WTC11 (cell line): ENCODE measurements around the gene KAT2B. TPM values are rescaled to one million over a fixed set of nuclear protein-coding genes. Genes with fewer than 3 reads are reported as not detected.

Source experiments
- ATAC-seq: fragments of 200-7000 bp; cut with Tn5 transposase; 2 replicates; pipeline ENCODE4 v1.10.0; 2021; ENCODE audit warnings: mild to moderate bottlenecking, moderate library complexity
- CTCF ChIA-PET: fragments of 300-600 bp; sonication (Branson Sonifier 250); formaldehyde crosslinking; loops from one replicate; lab custom pipeline; 2021; ENCODE audit warnings: antibody characterized with exemption; lab: Charles Lee
- POLR2A ChIA-PET: fragments of 350-600 bp; sonication (Branson Sonifier 250); formaldehyde crosslinking; loops from one replicate; lab custom pipeline; 2021; ENCODE audit warnings: antibody characterized with exemption; lab: Charles Lee
- DNase-seq: peaks from one replicate; pipeline ENCODE4 v3.0.0; 2021; ENCODE audit warnings: low spot score
- H3K27ac Mint-ChIP-seq: 2 replicates; pipeline ENCODE4 v1.8.0; 2021; ENCODE audit warnings: mixed read lengths
- H3K27me3 Mint-ChIP-seq: 2 replicates; pipeline ENCODE4 v1.8.0; 2021; ENCODE audit warnings: low read depth, mild to moderate bottlenecking, moderate library complexity, mixed read lengths
- H3K36me3 Mint-ChIP-seq: 2 replicates; pipeline ENCODE4 v1.8.0; 2021; ENCODE audit warnings: mixed read lengths
- H3K4me1 Mint-ChIP-seq: 2 replicates; pipeline ENCODE4 v1.8.0; 2022; ENCODE audit warnings: mixed read lengths
- H3K4me3 Mint-ChIP-seq: 2 replicates; pipeline ENCODE4 v1.8.0; 2021; ENCODE audit warnings: mild to moderate bottlenecking, moderate library complexity, mixed read lengths
- H3K9me3 Mint-ChIP-seq: 2 replicates; pipeline ENCODE4 v1.8.0; 2021; ENCODE audit warnings: mixed read lengths
- ATF1 ChIP-seq: sonication (generic); formaldehyde crosslinking; IDR thresholded peaks from 2 replicates; pipeline ENCODE4 v1.8.1; 2023; ENCODE audit warnings: mild to moderate bottlenecking, moderate library complexity, missing genetic modification reagents
- E2F4 ChIP-seq: sonication (generic); formaldehyde crosslinking; IDR thresholded peaks from 2 replicates; pipeline ENCODE4 v1.8.1; 2022; ENCODE audit warnings: low read depth, mild to moderate bottlenecking, moderate library complexity, missing genetic modification reagents, borderline replicate concordance
- FOXP1 ChIP-seq: sonication (generic); formaldehyde crosslinking; IDR thresholded peaks from 2 replicates; pipeline ENCODE4 v1.8.0; 2022; ENCODE audit warnings: missing genetic modification reagents, mild to moderate bottlenecking, moderate library complexity, borderline replicate concordance
- FOXP4 ChIP-seq: sonication (generic); formaldehyde crosslinking; IDR thresholded peaks from 2 replicates; pipeline ENCODE4 v1.8.0; 2022; ENCODE audit warnings: mild to moderate bottlenecking, missing genetic modification reagents
- GRHL2 ChIP-seq: fragments of 250-450 bp; sonication (Bioruptor Pico); IDR thresholded peaks from 2 replicates; pipeline ENCODE4 v1.8.0; 2022; ENCODE audit warnings: mild to moderate bottlenecking, moderate library complexity; ENCODE audit not compliant: insufficient replicate concordance, severe bottlenecking
- IRF2 ChIP-seq: sonication (generic); formaldehyde crosslinking; IDR thresholded peaks from 2 replicates; pipeline ENCODE4 v1.8.0; 2022; ENCODE audit warnings: low read depth, missing genetic modification reagents, borderline replicate concordance
- TEAD4 ChIP-seq: sonication (generic); formaldehyde crosslinking; IDR thresholded peaks from 2 replicates; pipeline ENCODE4 v1.8.0; 2022; ENCODE audit warnings: mild to moderate bottlenecking, missing genetic modification reagents
- USF2 ChIP-seq: sonication (generic); formaldehyde crosslinking; IDR thresholded peaks from 2 replicates; pipeline ENCODE4 v1.8.1; 2023; ENCODE audit warnings: mild to moderate bottlenecking, missing genetic modification reagents, moderate library complexity
- ZBTB21 ChIP-seq: sonication (generic); formaldehyde crosslinking; IDR thresholded peaks from 2 replicates; pipeline ENCODE4 v1.8.1; 2023; ENCODE audit warnings: mild to moderate bottlenecking, missing genetic modification reagents, borderline replicate concordance
- ZMAT4 ChIP-seq: fragments of 250-450 bp; sonication (Bioruptor Pico); IDR thresholded peaks from 2 replicates; pipeline ENCODE4 v1.9.0; 2021; ENCODE audit warnings: mild to moderate bottlenecking
- ZNF232 ChIP-seq: sonication (generic); formaldehyde crosslinking; IDR thresholded peaks from 2 replicates; pipeline ENCODE4 v1.8.0; 2022; ENCODE audit warnings: mild to moderate bottlenecking, missing genetic modification reagents
- ZNF423 ChIP-seq: fragments of 250-450 bp; sonication (Bioruptor Pico); IDR thresholded peaks from 2 replicates; pipeline ENCODE4 v2.1.2; 2022; ENCODE audit warnings: mild to moderate bottlenecking, moderate library complexity
- ZSCAN18 ChIP-seq: fragments of 250-450 bp; sonication (Bioruptor Pico); IDR thresholded peaks from 2 replicates; pipeline ENCODE4 v2.1.2; 2022; ENCODE audit warnings: mild to moderate bottlenecking, moderate library complexity
- total RNA-seq: library from RNA; stranded (reverse); gene quantifications from 3 replicates; pipeline ENCODE4 v1.2.3, GENCODE V29; 2021
- TF ChIP-seq, protein P1 (sequence below): fragments of 200-600 bp; IDR thresholded peaks from 2 replicates; pipeline ENCODE4 v1.8.0; 2022; ENCODE audit warnings: antibody characterized with exemption
- TF ChIP-seq, protein P2 (sequence below): sonication (generic); formaldehyde crosslinking; IDR thresholded peaks from 2 replicates; pipeline ENCODE4 v1.8.0; 2023; ENCODE audit warnings: mild to moderate bottlenecking, missing genetic modification reagents
- TF ChIP-seq, protein P3 (sequence below): sonication (generic); formaldehyde crosslinking; IDR thresholded peaks from 2 replicates; pipeline ENCODE4 v1.8.1; 2023; ENCODE audit warnings: mild to moderate bottlenecking, missing genetic modification reagents, moderate library complexity
- TF ChIP-seq, protein P4 (sequence below): fragments of 250-450 bp; sonication (Bioruptor Pico); conservative IDR thresholded peaks from 2 replicates; pipeline ENCODE4 v1.9.0; 2021; ENCODE audit warnings: mild to moderate bottlenecking

KAT2B gene
- total RNA-seq, 1 experiment from 2014 or later, result 2.7 TPM

GRCh38 chr3:20073683-20074082, 33.4 kb downstream of the KAT2B start:
- Mint-ChIP-seq H3K4me3 (no peak overlapping the region), H3K27ac (peak overlapping the region; percentile 83), H3K27me3 (peaks cover 25% of the 10 kb centered on the region), H3K4me1 (peaks cover 48% of the 10 kb centered on the region), H3K9me3 (no peaks in the 10 kb centered on the region), H3K36me3 (no peaks in the 10 kb centered on the region)
- CTCF ChIA-PET, result no interaction called here
- no peak for ATAC-seq
- POLR2A ChIA-PET, result interaction anchor here (1.1 kb wide), 1 partner anchor 10 kb away, joined by 3 read pairs; no protein-coding TSS in a partner anchor
- DNase-seq, result no peak
- TF ChIP-seq GRHL2 (CRISPR knock-in tag), result no peak
- TF ChIP-seq, protein P1, sequence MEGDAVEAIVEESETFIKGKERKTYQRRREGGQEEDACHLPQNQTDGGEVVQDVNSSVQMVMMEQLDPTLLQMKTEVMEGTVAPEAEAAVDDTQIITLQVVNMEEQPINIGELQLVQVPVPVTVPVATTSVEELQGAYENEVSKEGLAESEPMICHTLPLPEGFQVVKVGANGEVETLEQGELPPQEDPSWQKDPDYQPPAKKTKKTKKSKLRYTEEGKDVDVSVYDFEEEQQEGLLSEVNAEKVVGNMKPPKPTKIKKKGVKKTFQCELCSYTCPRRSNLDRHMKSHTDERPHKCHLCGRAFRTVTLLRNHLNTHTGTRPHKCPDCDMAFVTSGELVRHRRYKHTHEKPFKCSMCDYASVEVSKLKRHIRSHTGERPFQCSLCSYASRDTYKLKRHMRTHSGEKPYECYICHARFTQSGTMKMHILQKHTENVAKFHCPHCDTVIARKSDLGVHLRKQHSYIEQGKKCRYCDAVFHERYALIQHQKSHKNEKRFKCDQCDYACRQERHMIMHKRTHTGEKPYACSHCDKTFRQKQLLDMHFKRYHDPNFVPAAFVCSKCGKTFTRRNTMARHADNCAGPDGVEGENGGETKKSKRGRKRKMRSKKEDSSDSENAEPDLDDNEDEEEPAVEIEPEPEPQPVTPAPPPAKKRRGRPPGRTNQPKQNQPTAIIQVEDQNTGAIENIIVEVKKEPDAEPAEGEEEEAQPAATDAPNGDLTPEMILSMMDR, result no peak
- TF ChIP-seq USF2 (CRISPR knock-in tag), result no peak
- TF ChIP-seq IRF2, result no peak
- no peak for TF ChIP-seq E2F4 (CRISPR knock-in tag)
- TF ChIP-seq ZMAT4 (CRISPR knock-in tag), result no peak

- Mint-ChIP-seq H3K27me3 (peaks cover 20% of the 10 kb centered on the region), H3K4me3 (no peak overlapping the region), H3K4me1 (peaks cover 43% of the 10 kb centered on the region), H3K9me3 (no peaks in the 10 kb centered on the region), H3K27ac (peak overlapping the region; percentile 83), H3K36me3 (no peaks in the 10 kb centered on the region)
- ATAC-seq (no peak), DNase-seq (no peak)
- ChIA-PET POLR2A (interaction anchor here (1.1 kb wide), 1 partner anchor 9 kb away, joined by 3 read pairs; no protein-coding TSS in a partner anchor), CTCF (interaction anchor here (1.2 kb wide), 1 partner anchor 33 kb away, joined by 3 read pairs; no protein-coding TSS in a partner anchor)
- TF ChIP-seq ZBTB21 (CRISPR knock-in tag) (no peak), FOXP1 (CRISPR knock-in tag) (no peak), ZNF423 (no peak), FOXP4 (CRISPR knock-in tag) (no peak), TEAD4 (CRISPR knock-in tag) (no peak), ZNF232 (CRISPR knock-in tag) (no peak), ATF1 (no peak), ZSCAN18 (CRISPR knock-in tag) (no peak)
- TF ChIP-seq, protein P2, sequence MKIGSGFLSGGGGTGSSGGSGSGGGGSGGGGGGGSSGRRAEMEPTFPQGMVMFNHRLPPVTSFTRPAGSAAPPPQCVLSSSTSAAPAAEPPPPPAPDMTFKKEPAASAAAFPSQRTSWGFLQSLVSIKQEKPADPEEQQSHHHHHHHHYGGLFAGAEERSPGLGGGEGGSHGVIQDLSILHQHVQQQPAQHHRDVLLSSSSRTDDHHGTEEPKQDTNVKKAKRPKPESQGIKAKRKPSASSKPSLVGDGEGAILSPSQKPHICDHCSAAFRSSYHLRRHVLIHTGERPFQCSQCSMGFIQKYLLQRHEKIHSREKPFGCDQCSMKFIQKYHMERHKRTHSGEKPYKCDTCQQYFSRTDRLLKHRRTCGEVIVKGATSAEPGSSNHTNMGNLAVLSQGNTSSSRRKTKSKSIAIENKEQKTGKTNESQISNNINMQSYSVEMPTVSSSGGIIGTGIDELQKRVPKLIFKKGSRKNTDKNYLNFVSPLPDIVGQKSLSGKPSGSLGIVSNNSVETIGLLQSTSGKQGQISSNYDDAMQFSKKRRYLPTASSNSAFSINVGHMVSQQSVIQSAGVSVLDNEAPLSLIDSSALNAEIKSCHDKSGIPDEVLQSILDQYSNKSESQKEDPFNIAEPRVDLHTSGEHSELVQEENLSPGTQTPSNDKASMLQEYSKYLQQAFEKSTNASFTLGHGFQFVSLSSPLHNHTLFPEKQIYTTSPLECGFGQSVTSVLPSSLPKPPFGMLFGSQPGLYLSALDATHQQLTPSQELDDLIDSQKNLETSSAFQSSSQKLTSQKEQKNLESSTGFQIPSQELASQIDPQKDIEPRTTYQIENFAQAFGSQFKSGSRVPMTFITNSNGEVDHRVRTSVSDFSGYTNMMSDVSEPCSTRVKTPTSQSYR (CRISPR knock-in tag), result no peak
- TF ChIP-seq, protein P3, sequence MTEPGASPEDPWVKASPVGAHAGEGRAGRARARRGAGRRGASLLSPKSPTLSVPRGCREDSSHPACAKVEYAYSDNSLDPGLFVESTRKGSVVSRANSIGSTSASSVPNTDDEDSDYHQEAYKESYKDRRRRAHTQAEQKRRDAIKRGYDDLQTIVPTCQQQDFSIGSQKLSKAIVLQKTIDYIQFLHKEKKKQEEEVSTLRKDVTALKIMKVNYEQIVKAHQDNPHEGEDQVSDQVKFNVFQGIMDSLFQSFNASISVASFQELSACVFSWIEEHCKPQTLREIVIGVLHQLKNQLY (CRISPR knock-in tag), result no peak
- TF ChIP-seq, protein P4, sequence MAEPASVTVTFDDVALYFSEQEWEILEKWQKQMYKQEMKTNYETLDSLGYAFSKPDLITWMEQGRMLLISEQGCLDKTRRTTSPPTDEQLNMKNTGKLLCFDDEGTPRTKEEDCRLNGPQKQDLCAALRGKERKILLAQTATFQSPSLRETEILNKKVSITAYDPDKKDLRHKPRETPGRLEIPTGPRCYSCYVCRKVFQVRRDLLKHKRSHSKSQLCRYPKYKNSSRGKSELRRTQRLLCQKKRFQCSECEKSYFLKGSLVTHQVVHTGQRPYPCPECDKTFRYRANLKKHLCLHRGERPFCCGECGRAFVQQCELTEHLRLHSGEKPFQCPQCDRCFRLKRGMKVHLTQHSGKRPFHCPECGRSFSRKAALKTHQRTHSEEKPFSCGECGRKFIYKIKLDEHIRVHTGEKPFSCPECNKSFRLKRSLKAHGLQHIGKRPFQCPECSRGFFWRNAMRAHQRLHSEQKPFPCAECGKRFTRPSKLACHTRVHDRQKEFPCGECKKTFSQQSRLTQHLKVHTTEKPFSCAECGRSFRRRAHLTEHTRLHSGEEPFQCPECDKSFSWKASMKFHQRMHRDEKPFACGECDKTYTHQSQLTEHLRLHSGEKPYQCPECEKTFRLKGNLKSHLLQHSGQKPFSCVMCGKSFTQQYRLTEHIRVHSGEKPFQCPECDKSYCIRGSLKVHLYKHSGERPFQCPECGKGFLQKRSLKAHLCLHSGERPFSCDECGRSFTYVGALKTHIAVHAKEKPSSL (CRISPR knock-in tag), result no peak
Observed at GRCh38 chr3:20074226-20075063, 34.2 kb downstream of the KAT2B start.
